ENCODE measurements around the gene CCDC71.

GRCh38 chr3:49199900-49200281 lies 33.8 kb upstream of the CCDC71 start:
- no peak for TF ChIP-seq CTCF (IDR thresholded peaks at IDR 0.05)
- no peak for TF ChIP-seq EZH2 (IDR thresholded peaks at IDR 0.05; ENCODE audit: borderline replicate concordance, insufficient read depth, low read depth, low read length, poor library complexity, severe bottlenecking)

All from B cell (primary cell).